Activated B cell treated with CpG ODN at 0.5 μM for 24 hours (primary cell): Measurements from ENCODE around the gene SLC37A2. TPM values are rescaled to one million over a fixed set of nuclear protein-coding genes. Genes with fewer than 3 reads are reported as not detected.

Source experiments
- ATAC-seq: fragments of 200-7000 bp; cut with Tn5 transposase; one replicate; pipeline ENCODE4 v1.10.0; 2021; ENCODE audit warnings: low read depth, mild to moderate bottlenecking, moderate library complexity
- CTCF ChIA-PET: fragments of 350-600 bp; sonication (Branson Sonifier 250); formaldehyde crosslinking; loops from one replicate; lab custom pipeline; 2021; ENCODE audit warnings: antibody characterized with exemption; lab: Charles Lee
- POLR2A ChIA-PET: fragments of 350-600 bp; sonication (Branson Sonifier 250); formaldehyde crosslinking; loops from one replicate; lab custom pipeline; 2021; ENCODE audit warnings: antibody characterized with exemption; lab: Charles Lee
- DNase-seq: peaks from one replicate; pipeline ENCODE4 v3.0.0; 2022
- H3K27ac Mint-ChIP-seq: one replicate; pipeline ENCODE4 v1.8.0; 2020; ENCODE audit warnings: mixed read lengths
- H3K27me3 Mint-ChIP-seq: one replicate; pipeline ENCODE4 v1.8.0; 2021; ENCODE audit warnings: mixed read lengths
- H3K36me3 Mint-ChIP-seq: one replicate; pipeline ENCODE4 v1.8.0; 2021; ENCODE audit warnings: low read depth, mixed read lengths
- H3K4me1 Mint-ChIP-seq: one replicate; pipeline ENCODE4 v1.8.0; 2021; ENCODE audit warnings: mixed read lengths
- H3K4me3 Mint-ChIP-seq: one replicate; pipeline ENCODE4 v1.8.0; 2020; ENCODE audit warnings: mild to moderate bottlenecking, mixed read lengths
- H3K9me3 Mint-ChIP-seq: one replicate; pipeline ENCODE4 v1.8.0; 2020; ENCODE audit warnings: mixed read lengths
- CTCF ChIP-seq: fragments of 200-600 bp; IDR thresholded peaks from one replicate; pipeline ENCODE4 v1.8.0; 2022; ENCODE audit warnings: antibody characterized with exemption, mild to moderate bottlenecking
- intact Hi-C: fragments of 100-400 bp; cut with micrococcal nuclease; formaldehyde crosslinking; loops from one replicate; pipeline ENCODE4 v1.15.1; 2024
- total RNA-seq: library from RNA; stranded (reverse); gene quantifications from 2 replicates; pipeline ENCODE4 v1.2.3, GENCODE V29; 2022

The SLC37A2 gene
- total RNA-seq, 1 donor from 2014 or later: 27.5 TPM

GRCh38 chr11:125093502-125093901, 30.4 kb downstream of the SLC37A2 start:
- no peak overlapping the region for H3K4me3 Mint-ChIP-seq
- CTCF ChIA-PET: no interaction called here
- H3K27me3 Mint-ChIP-seq: no peaks in the 10 kb centered on the region
- no peak overlapping the region for H3K27ac Mint-ChIP-seq
- H3K9me3 Mint-ChIP-seq: no peaks in the 10 kb centered on the region
- DNase-seq (no peak), ATAC-seq (no peak)
- TF ChIP-seq CTCF: no peak
- POLR2A ChIA-PET: interaction anchor here (1.4 kb wide), 1 partner anchor 11 kb away, joined by 3 read pairs; no protein-coding TSS in a partner anchor
- H3K36me3 Mint-ChIP-seq: peaks cover 37% of the 10 kb centered on the region
- intact Hi-C loops: no loop called here
- no peaks in the 10 kb centered on the region for H3K4me1 Mint-ChIP-seq

GRCh38 chr11:125094731-125095130, 31.6 kb downstream of the SLC37A2 start:
- Mint-ChIP-seq H3K9me3 (no peaks in the 10 kb centered on the region), H3K36me3 (peaks cover 47% of the 10 kb centered on the region), H3K4me3 (no peak overlapping the region), H3K27me3 (no peaks in the 10 kb centered on the region), H3K27ac (no peak overlapping the region), H3K4me1 (no peaks in the 10 kb centered on the region)
- no peak for ATAC-seq
- intact Hi-C loops: no loop called here
- no peak for DNase-seq
- TF ChIP-seq CTCF: no peak
- ChIA-PET POLR2A (no interaction called here), CTCF (no interaction called here)

GRCh38 chr11:125100136-125100535, 37.0 kb downstream of the SLC37A2 start:
- no peak for DNase-seq
- intact Hi-C loops: no loop called here
- Mint-ChIP-seq H3K27me3 (no peaks in the 10 kb centered on the region), H3K4me3 (no peak overlapping the region), H3K27ac (no peak overlapping the region), H3K9me3 (no peaks in the 10 kb centered on the region), H3K4me1 (no peaks in the 10 kb centered on the region), H3K36me3 (peaks cover 62% of the 10 kb centered on the region)
- POLR2A ChIA-PET: no interaction called here
- CTCF ChIA-PET: no interaction called here
- ATAC-seq: no peak
- no peak for TF ChIP-seq CTCF

- Mint-ChIP-seq H3K27me3 (no peaks in the 10 kb centered on the region), H3K9me3 (no peaks in the 10 kb centered on the region), H3K36me3 (peaks cover 50% of the 10 kb centered on the region), H3K27ac (no peak overlapping the region), H3K4me3 (no peak overlapping the region), H3K4me1 (no peaks in the 10 kb centered on the region)
- ATAC-seq: no peak
- DNase-seq: no peak
- TF ChIP-seq CTCF: no peak
- CTCF ChIA-PET: no interaction called here
- intact Hi-C loops: no loop called here
- POLR2A ChIA-PET: no interaction called here
Measured at GRCh38 chr11:125101596-125101995, 38.5 kb downstream of the SLC37A2 start.

GRCh38 chr11:125102025-125102424, 38.9 kb downstream of the SLC37A2 start:
- DNase-seq (no peak), ATAC-seq (no peak)
- intact Hi-C loops: no loop called here
- H3K4me3 Mint-ChIP-seq: no peak overlapping the region
- no peak overlapping the region for H3K27ac Mint-ChIP-seq
- peaks cover 48% of the 10 kb centered on the region for H3K36me3 Mint-ChIP-seq
- no peaks in the 10 kb centered on the region for H3K9me3 Mint-ChIP-seq
- ChIA-PET POLR2A (interaction anchor here (0.5 kb wide), 1 partner anchor 8 kb away, joined by 4 read pairs; no protein-coding TSS in a partner anchor), CTCF (no interaction called here)
- H3K4me1 Mint-ChIP-seq: no peaks in the 10 kb centered on the region
- H3K27me3 Mint-ChIP-seq: no peaks in the 10 kb centered on the region
- TF ChIP-seq CTCF: no peak
